Thyroid gland (tissue), 4 donors: Measurements from ENCODE around the gene ZSWIM5.

Source experiments
- POLR2A ChIP-seq, 2 donors: fragments of 450-650 bp; IDR thresholded peaks; one replicate each; pipeline ENCODE4 v1.6.1; 2017; ENCODE audit warnings: antibody characterized with exemption in 2 of 2, mild to moderate bottlenecking in 2 of 2, moderate library complexity in 1 of 2
- TF ChIP-seq, protein P1 (sequence below), 6 experiments: fragments of 200-600 bp in 3 of 6; fragments of 450-650 bp in 3 of 6; sonication (generic) in 3 of 6; IDR thresholded peaks; one replicate each; pipeline ENCODE4 v1.5.1; 2016 to 2019; ENCODE audit warnings: antibody characterized with exemption in 6 of 6, mild to moderate bottlenecking in 2 of 6, inconsistent platforms in 1 of 6, moderate library complexity in 1 of 6

DNA sequence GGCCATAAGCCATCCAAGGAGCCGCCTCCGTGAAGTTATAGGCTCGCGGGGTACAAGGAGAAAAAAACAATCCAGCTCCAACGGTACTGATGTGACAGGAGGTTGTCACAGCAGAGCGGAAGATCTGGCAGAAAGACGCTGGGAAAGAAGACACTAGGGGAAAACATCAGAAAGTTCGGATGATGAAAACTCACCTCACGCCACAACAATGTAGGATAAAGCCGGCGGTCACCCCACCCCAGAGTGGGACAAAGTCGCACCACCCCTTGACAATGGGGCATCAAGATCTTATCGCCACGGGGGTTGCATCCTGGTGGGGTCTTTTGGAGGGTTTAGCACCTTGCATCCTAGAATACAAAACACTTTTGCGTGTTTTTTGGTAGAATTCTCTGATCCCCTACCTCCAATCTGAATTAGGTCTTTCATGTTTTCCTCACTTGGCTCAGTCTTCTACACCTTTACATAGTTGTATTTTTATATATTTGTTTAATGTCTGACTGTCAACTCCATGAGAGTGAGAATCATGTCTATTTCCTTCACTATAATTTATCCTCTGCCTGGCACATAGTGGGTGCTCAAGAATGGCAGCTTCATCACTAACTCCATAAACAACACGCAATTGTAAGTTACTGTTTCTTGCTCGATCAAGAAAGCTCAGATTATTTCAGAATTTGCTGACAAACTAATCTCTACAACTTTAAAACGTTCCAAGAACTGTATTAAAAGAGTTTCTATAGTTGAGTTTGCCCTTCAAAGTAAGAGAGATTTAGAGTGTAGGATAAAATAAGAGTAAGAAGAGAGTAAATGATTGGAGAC is 611 bp upstream of the ZSWIM5 start:
- TF ChIP-seq, protein P1, sequence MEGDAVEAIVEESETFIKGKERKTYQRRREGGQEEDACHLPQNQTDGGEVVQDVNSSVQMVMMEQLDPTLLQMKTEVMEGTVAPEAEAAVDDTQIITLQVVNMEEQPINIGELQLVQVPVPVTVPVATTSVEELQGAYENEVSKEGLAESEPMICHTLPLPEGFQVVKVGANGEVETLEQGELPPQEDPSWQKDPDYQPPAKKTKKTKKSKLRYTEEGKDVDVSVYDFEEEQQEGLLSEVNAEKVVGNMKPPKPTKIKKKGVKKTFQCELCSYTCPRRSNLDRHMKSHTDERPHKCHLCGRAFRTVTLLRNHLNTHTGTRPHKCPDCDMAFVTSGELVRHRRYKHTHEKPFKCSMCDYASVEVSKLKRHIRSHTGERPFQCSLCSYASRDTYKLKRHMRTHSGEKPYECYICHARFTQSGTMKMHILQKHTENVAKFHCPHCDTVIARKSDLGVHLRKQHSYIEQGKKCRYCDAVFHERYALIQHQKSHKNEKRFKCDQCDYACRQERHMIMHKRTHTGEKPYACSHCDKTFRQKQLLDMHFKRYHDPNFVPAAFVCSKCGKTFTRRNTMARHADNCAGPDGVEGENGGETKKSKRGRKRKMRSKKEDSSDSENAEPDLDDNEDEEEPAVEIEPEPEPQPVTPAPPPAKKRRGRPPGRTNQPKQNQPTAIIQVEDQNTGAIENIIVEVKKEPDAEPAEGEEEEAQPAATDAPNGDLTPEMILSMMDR (IDR thresholded peaks at IDR 0.05): no peak
- no peak for TF ChIP-seq POLR2A (IDR thresholded peaks at IDR 0.05)
